ENCODE measurements around the gene APBA1.

Gene APBA1

DNA sequence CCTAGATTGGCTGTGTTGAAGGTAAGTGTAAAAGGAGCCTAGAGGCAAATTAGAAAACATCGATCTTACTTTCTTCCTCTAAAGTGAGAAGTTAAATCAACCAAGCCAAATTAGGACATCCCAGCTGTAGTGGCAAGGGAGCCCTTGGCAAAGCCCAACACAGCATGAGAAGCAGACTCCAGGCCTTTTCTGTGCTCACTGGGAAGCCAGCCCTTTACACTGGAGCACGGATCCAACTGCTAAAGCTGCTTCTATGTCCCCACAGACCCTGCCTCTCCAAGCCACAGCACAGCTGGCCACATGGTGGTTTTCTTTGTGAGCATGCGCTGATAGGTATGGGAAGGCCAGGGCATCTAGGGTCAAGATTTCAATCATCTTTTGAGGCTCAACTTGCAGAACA is 94.1 kb downstream of the APBA1 start:
- DNase-seq (ENCODE audit: low spot score) = no peak

GRCh38 chr9:69577123-69577522 is 95.0 kb downstream of the APBA1 start:
- no peak for DNase-seq (ENCODE audit: low spot score)

DNA sequence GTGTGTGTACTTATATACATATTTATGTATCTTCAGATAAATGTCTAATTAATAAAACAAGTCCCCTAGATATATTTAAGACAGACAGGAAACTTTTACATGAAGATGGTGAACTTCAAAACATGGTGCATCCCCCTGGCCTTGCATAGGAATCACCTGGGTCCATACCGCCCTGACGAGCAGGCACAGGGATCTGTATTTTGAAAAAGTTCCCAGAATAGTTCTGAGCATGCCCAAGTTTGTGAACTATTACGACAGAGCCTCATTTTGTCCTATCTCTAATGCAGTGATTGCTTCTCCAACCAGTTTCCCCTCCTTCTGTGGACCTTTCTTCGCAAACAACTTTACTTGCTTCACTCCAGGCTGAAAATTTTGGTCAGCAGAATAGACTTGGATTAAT is 98.1 kb downstream of the APBA1 start:
- DNase-seq (ENCODE audit: low spot score) = no peak

GRCh38 chr9:69573651-69574050 is 98.5 kb downstream of the APBA1 start:
- no peak for DNase-seq (ENCODE audit: low spot score)

- DNase-seq (ENCODE audit: low spot score) = no peak
These were observed 99.6 kb downstream of the APBA1 start for GRCh38 chr9:69572611-69573010.

GRCh38 chr9:69571032-69571431 is 101.1 kb downstream of the APBA1 start:
- no peak for DNase-seq (ENCODE audit: low spot score)

DNA sequence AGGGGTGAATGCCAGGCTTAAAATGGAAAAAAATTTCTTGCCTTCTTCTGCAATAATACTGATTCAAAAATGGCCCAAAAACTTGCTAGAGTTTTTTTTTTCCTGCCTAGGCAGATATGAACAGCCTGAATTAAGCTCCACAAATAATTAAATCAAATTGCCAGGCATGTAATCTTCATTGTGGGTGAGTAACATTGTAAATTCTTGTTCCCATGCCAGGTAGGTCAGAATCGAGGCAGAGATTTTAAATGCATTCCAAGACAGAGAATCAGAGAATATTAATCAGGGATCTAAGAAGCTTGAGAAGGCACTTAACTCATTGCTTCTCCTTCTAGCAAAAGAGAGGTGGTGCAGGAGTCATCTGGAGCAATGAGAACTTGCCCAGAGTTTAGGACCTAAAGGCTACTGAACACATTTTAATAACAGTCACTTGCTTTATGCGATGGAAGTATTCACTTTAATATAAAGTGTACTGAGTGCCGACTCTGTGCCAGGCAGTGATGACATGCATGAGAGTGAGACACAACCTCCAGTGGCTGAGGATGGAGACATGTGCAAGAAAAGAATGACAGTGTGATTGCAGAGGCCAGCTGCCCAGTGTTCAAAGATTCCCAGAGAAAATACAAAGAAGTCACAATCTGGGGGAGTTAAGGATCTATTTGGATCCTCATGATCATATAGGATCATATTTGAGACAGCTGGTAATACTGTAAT is 102.3 kb downstream of the APBA1 start:
- DNase-seq (ENCODE audit: low spot score) = no peak

- DNase-seq (ENCODE audit: low spot score) = no peak
These were observed 107.6 kb downstream of the APBA1 start for GRCh38 chr9:69564557-69564956.

- DNase-seq (ENCODE audit: low spot score) = no peak
These were observed 113.0 kb downstream of the APBA1 start for GRCh38 chr9:69559126-69559525.

- DNase-seq (ENCODE audit: low spot score) = no peak
These were observed 115.5 kb downstream of the APBA1 start for GRCh38 chr9:69556707-69557106.

DNA sequence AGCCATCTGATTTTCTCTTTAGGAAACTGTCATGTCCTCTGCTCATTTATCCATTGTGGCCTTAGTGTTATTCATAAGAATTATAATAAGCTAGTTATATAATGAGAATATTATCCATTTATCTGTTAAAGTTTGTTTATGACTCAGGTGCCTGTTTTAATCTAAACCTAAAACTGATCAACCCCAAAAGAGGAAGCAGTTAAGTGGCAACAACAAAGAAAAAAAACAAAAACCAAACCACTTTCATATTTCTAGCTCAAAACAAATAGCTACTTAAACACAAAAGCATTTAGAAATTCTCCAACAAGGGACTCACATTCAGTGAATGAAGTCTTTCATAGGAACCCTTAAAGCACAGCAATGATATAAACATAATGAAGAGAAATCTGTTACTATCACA is 116.4 kb downstream of the APBA1 start:
- DNase-seq (ENCODE audit: low spot score) = no peak

- DNase-seq (ENCODE audit: low spot score) = no peak
These were observed 117.2 kb downstream of the APBA1 start for GRCh38 chr9:69554945-69555344.

GRCh38 chr9:69549310-69550202 is 122.6 kb downstream of the APBA1 start:
- DNase-seq (ENCODE audit: low spot score) = peak; percentile 18

GRCh38 chr9:69548681-69549080 is 123.5 kb downstream of the APBA1 start:
- no peak for DNase-seq (ENCODE audit: low spot score)

DNA sequence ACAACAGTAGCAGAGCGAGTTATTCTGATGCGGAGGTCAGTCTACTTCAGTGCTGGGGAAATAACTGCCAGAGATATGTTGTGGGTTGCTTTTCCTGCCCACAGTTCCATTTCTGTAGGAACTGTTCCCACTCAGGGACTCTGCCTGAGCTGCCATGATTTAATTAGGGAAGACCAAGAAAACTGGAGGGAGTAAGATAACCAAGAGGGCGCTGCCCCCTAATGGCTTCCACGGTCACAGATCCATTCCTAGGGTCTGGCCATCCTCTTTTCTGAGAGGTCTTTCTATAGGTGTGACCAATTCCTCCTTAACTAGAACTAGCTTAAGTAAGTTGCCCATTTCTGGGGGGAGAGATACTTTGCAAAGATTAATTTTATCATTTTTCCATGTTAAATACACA is 125.9 kb downstream of the APBA1 start:
- no peak for DNase-seq (ENCODE audit: low spot score)

- DNase-seq (ENCODE audit: low spot score) = no peak
These were observed 129.0 kb downstream of the APBA1 start for GRCh38 chr9:69542942-69543704.

- DNase-seq (ENCODE audit: low spot score) = no peak
These were observed 130.1 kb downstream of the APBA1 start for GRCh38 chr9:69542058-69542457.

- no peak for DNase-seq (ENCODE audit: low spot score)
These were observed 136.3 kb downstream of the APBA1 start for GRCh38 chr9:69535911-69536310.

DNA sequence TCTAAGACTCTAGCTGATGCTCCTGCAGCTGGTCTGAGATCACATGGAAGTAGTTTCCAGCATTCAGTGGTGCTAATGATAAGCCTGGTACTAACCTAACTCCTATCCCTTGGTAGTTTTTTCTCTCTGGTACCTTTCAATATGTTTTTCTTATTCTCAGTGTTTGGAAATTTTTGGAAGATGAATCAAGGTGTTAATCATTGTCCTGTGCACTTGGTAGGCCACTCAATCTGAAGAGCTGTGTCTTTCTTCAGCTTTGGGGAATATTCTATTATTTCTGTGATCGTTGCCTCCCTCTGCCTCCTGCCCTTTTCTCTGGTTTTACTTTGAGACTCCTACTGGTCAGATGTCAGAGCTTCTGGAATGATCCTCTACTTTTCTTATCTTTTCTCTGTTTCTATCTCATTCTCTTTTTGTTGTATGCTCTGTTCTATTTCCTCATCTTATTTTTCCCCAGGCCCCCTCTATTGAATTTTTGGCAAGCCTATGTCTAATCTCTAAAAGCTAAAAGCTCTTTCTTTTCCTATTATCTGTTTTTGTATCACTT is 136.8 kb downstream of the APBA1 start:
- no peak for DNase-seq (ENCODE audit: low spot score)

DNA sequence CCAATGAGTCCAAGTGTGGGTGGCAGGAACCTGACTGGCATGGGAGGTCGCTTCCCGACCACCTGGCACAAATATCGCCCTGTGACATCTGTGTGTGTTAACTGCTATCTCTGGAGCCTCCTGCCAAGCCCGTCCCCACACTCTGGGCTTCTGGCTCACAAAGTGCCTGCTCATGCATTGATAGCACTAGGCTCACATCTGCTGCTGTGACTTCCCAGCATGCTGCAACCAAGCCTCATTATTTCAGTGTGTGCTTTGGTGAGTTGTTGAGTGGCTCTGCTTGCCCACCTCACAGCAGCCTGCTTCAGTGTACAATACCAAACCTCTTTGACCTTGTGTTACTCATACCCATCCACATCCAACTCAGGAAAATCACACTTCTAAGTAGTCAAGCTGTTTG is 139.8 kb downstream of the APBA1 start:
- no peak for DNase-seq (ENCODE audit: low spot score)

DNA sequence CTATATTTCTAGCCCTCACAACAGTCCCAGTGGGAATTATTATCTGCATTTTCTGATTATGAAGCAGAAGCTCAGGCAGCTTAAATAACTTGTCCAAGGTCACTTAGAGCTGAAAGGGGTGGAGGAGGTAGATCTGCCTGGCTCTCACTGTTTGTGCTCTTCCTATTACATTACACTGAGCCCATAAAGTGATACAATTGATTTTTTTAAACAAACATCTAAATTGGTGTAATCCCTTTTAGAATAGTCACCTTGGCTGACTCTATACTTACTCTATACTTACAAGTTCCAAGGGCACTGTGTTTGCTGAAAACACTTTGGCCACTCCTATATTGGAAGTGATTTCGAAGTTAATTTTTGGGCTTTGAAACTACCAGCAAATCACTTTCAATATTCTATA is 144.7 kb downstream of the APBA1 start:
- no peak for DNase-seq (ENCODE audit: low spot score)

- no peak for DNase-seq (ENCODE audit: low spot score)
These were observed 145.5 kb downstream of the APBA1 start for GRCh38 chr9:69526699-69527098.

Measured in CD4-positive, alpha-beta T cell treated with Interleukin-6 at 100 ng/mL for 8 hours (primary cell).